NCI-H345 (cell line): Measurements from ENCODE around the gene OCRL.

ENCODE experiments used
- DNase-seq: peaks from one replicate; lab custom pipeline; 2025; lab: John Stamatoyannopoulos, UW

Gene OCRL

GRCh38 chrX:129540068-129540653 is at the start of gene OCRL:
TSS of gene OCRL (plus strand) at chrX:129540259. CDS start at chrX:129540440, 181 bp downstream.
- peak; percentile 72 for DNase-seq

- DNase-seq: no peak
These were observed 49.7 kb upstream of the OCRL start for GRCh38 chrX:129490330-129490729.

- DNase-seq: no peak
These were observed 46.4 kb upstream of the OCRL start for GRCh38 chrX:129493643-129494042.

- DNase-seq: no peak
These were observed 45.2 kb upstream of the OCRL start for GRCh38 chrX:129494887-129495286.

GRCh38 chrX:129495900-129496299 is 44.2 kb upstream of the OCRL start:
- DNase-seq: no peak

GRCh38 chrX:129496625-129497024 is 43.4 kb upstream of the OCRL start:
- no peak for DNase-seq

- DNase-seq: no peak
These were observed 42.8 kb upstream of the OCRL start for GRCh38 chrX:129497146-129497843.

- DNase-seq: no peak
These were observed 29.7 kb upstream of the OCRL start for GRCh38 chrX:129510331-129510730.

GRCh38 chrX:129511689-129512088 is 28.4 kb upstream of the OCRL start:
- DNase-seq: no peak

- DNase-seq: no peak
These were observed 27.6 kb upstream of the OCRL start for GRCh38 chrX:129512409-129512808.

GRCh38 chrX:129516402-129516801 is 23.7 kb upstream of the OCRL start:
- no peak for DNase-seq

GRCh38 chrX:129520151-129520550 is 19.9 kb upstream of the OCRL start:
- DNase-seq: no peak

GRCh38 chrX:129522184-129523078 is 17.6 kb upstream of the OCRL start:
- DNase-seq: peak; percentile 46

GRCh38 chrX:129523079-129523911 is 16.8 kb upstream of the OCRL start, which contains the start of gene SMARCA1:
TSS of gene SMARCA1 (minus strand) at chrX:129523490. CDS start at chrX:129523370, 120 bp downstream.
- DNase-seq: peak; percentile 60

GRCh38 chrX:129524250-129524850 is 15.7 kb upstream of the OCRL start:
- DNase-seq: no peak

GRCh38 chrX:129525162-129525561 is 14.9 kb upstream of the OCRL start:
- no peak for DNase-seq

- no peak for DNase-seq
These were observed 14.2 kb upstream of the OCRL start for GRCh38 chrX:129525896-129526295.

GRCh38 chrX:129529685-129530281 is 10.3 kb upstream of the OCRL start:
- peak; percentile 48 for DNase-seq

- no peak for DNase-seq
These were observed 9.6 kb upstream of the OCRL start for GRCh38 chrX:129530410-129530809.

- no peak for DNase-seq
These were observed 8.9 kb upstream of the OCRL start for GRCh38 chrX:129531132-129531531.
